HepG2 (cell line): ENCODE measurements around the gene PNN. TPM values are rescaled to one million over a fixed set of nuclear protein-coding genes. Genes with fewer than 3 reads are reported as not detected.

Experiments used
- AKAP8 ChIP-seq: sonication (generic); formaldehyde crosslinking; IDR thresholded peaks from 2 replicates; pipeline ENCODE4 v1.5.1; 2020; ENCODE audit warnings: mild to moderate bottlenecking, missing genetic modification reagents
- DPF2 ChIP-seq: sonication (generic); formaldehyde crosslinking; IDR thresholded peaks from 2 replicates; pipeline ENCODE4 v1.4.0; 2020; ENCODE audit warnings: mild to moderate bottlenecking, low read depth, missing genetic modification reagents, borderline replicate concordance
- FLYWCH1 ChIP-seq: sonication (generic); formaldehyde crosslinking; IDR thresholded peaks from 2 replicates; pipeline ENCODE4 v1.8.1; 2023; ENCODE audit warnings: mild to moderate bottlenecking, missing genetic modification reagents
- FOXO4 ChIP-seq: sonication (generic); formaldehyde crosslinking; conservative IDR thresholded peaks from 2 replicates; pipeline ENCODE4 v1.8.1; 2023; ENCODE audit warnings: missing genetic modification reagents
- GZF1 ChIP-seq: sonication (generic); formaldehyde crosslinking; IDR thresholded peaks from 2 replicates; pipeline ENCODE4 v1.5.1; 2020; ENCODE audit warnings: mild to moderate bottlenecking, missing genetic modification reagents
- IRF2 ChIP-seq: IDR thresholded peaks from 2 replicates; pipeline ENCODE4 v1.6.1; 2018; ENCODE audit warnings: missing genetic modification reagents, missing compliant biosample characterization
- MXD4 ChIP-seq: IDR thresholded peaks from 2 replicates; pipeline ENCODE4 v1.6.1; 2016; ENCODE audit warnings: mild to moderate bottlenecking, missing biosample characterization, missing genetic modification reagents
- PRDM4 ChIP-seq: sonication (generic); formaldehyde crosslinking; IDR thresholded peaks from 2 replicates; pipeline ENCODE4 v1.9.0; 2021; ENCODE audit warnings: missing genetic modification reagents, borderline replicate concordance
- RARA ChIP-seq: IDR thresholded peaks from 2 replicates; pipeline ENCODE4 v1.6.1; 2016; ENCODE audit warnings: missing genetic modification reagents, missing compliant biosample characterization
- ZNF207 ChIP-seq: fragments of 450-650 bp; IDR thresholded peaks from 2 replicates; pipeline ENCODE4 v1.6.1; 2016; ENCODE audit warnings: antibody characterized with exemption, borderline replicate concordance
- ZNF3 ChIP-seq: IDR thresholded peaks from 2 replicates; pipeline ENCODE4 v1.7.0; 2017; ENCODE audit warnings: inconsistent platforms
- ZNF44 ChIP-seq: sonication (generic); formaldehyde crosslinking; IDR thresholded peaks from 2 replicates; pipeline ENCODE4 v1.5.1; 2020; ENCODE audit warnings: mild to moderate bottlenecking, missing genetic modification reagents
- ZNF841 ChIP-seq: sonication (generic); formaldehyde crosslinking; IDR thresholded peaks from 2 replicates; pipeline ENCODE4 v1.8.1; 2023; ENCODE audit warnings: missing genetic modification reagents, borderline replicate concordance
- polyA plus RNA-seq, 8 experiments: library from polyadenylated mRNA; depleted of rRNA in 3 of 8; stranded (reverse) in 7 of 8; unstranded in 1 of 8; fragments of >200 nt; fragmentation: Illumina TruSeq in 4 of 8; extraction: Trizol in 4 of 8; gene quantifications; 2 replicates each; pipeline versions ENCODE4 v1.2.1 to v1.2.3, GENCODE V29; 2011 to 2016; ENCODE audit warnings: low read depth in 4 of 8, missing spikeins in 1 of 8, mixed read lengths in 1 of 8; ENCODE audit not compliant: insufficient read depth in 1 of 8
- total RNA-seq, 5 experiments: library from RNA; depleted of rRNA; stranded (reverse); fragments of >200 nt; fragmentation: Illumina TruSeq; extraction: Trizol; gene quantifications; 2 replicates each; pipeline ENCODE4 v1.2.3, GENCODE V29; 2016; ENCODE audit warnings: low read depth in 1 of 5
- TF ChIP-seq, protein P1 (sequence below): sonication (generic); formaldehyde crosslinking; IDR thresholded peaks from 2 replicates; pipeline ENCODE4 v1.4.0; 2020; ENCODE audit warnings: mild to moderate bottlenecking, missing genetic modification reagents, borderline replicate concordance
- TF ChIP-seq, protein P2 (sequence below): IDR thresholded peaks from 2 replicates; pipeline ENCODE4 v1.6.1; 2016; ENCODE audit warnings: low read depth, borderline replicate concordance
- TF ChIP-seq, protein P3 (sequence below), 2 experiments: sonication (generic) in 1 of 2; formaldehyde crosslinking in 1 of 2; IDR thresholded peaks; 2 replicates each; pipeline versions ENCODE4 v1.4.0 to v1.6.1; 2018 to 2020; ENCODE audit warnings: missing genetic modification reagents in 2 of 2, borderline replicate concordance in 1 of 2, low read depth in 1 of 2, mild to moderate bottlenecking in 1 of 2, missing biosample characterization in 1 of 2
- TF ChIP-seq, protein P4 (sequence below): IDR thresholded peaks from 2 replicates; pipeline ENCODE4 v1.6.1; 2016

PNN gene
- total and polyA plus RNA-seq, 2 of the 13 experiments (the other 11 are each of a cell fraction or from before 2014, with no cell fraction given): 58.0 to 214 TPM

- no peak for TF ChIP-seq PRDM4 (CRISPR knock-in tag)
- TF ChIP-seq MXD4 (CRISPR knock-in tag): peak; percentile 65; the same call in 1 of the 2 replicates
- peak; percentile 87 for TF ChIP-seq ZNF3
- TF ChIP-seq FOXO4: peak; percentile 91; the same call in 1 of the 2 replicates
- TF ChIP-seq, protein P1, sequence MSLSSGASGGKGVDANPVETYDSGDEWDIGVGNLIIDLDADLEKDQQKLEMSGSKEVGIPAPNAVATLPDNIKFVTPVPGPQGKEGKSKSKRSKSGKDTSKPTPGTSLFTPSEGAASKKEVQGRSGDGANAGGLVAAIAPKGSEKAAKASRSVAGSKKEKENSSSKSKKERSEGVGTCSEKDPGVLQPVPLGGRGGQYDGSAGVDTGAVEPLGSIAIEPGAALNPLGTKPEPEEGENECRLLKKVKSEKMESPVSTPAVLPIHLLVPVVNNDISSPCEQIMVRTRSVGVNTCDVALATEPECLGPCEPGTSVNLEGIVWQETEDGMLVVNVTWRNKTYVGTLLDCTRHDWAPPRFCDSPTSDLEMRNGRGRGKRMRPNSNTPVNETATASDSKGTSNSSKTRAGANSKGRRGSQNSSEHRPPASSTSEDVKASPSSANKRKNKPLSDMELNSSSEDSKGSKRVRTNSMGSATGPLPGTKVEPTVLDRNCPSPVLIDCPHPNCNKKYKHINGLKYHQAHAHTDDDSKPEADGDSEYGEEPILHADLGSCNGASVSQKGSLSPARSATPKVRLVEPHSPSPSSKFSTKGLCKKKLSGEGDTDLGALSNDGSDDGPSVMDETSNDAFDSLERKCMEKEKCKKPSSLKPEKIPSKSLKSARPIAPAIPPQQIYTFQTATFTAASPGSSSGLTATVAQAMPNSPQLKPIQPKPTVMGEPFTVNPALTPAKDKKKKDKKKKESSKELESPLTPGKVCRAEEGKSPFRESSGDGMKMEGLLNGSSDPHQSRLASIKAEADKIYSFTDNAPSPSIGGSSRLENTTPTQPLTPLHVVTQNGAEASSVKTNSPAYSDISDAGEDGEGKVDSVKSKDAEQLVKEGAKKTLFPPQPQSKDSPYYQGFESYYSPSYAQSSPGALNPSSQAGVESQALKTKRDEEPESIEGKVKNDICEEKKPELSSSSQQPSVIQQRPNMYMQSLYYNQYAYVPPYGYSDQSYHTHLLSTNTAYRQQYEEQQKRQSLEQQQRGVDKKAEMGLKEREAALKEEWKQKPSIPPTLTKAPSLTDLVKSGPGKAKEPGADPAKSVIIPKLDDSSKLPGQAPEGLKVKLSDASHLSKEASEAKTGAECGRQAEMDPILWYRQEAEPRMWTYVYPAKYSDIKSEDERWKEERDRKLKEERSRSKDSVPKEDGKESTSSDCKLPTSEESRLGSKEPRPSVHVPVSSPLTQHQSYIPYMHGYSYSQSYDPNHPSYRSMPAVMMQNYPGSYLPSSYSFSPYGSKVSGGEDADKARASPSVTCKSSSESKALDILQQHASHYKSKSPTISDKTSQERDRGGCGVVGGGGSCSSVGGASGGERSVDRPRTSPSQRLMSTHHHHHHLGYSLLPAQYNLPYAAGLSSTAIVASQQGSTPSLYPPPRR (CRISPR knock-in tag): peak; percentile 54; the same call in 1 of the 2 replicates
- TF ChIP-seq ZNF841 (CRISPR knock-in tag): no peak
- no peak for TF ChIP-seq ZNF207
- TF ChIP-seq, protein P2, sequence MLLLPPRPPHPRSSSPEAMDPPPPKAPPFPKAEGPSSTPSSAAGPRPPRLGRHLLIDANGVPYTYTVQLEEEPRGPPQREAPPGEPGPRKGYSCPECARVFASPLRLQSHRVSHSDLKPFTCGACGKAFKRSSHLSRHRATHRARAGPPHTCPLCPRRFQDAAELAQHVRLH (CRISPR knock-in tag): 0 out of 2 replicates have a peak, but pooled peaks have one; percentile 26
- TF ChIP-seq, protein P3, sequence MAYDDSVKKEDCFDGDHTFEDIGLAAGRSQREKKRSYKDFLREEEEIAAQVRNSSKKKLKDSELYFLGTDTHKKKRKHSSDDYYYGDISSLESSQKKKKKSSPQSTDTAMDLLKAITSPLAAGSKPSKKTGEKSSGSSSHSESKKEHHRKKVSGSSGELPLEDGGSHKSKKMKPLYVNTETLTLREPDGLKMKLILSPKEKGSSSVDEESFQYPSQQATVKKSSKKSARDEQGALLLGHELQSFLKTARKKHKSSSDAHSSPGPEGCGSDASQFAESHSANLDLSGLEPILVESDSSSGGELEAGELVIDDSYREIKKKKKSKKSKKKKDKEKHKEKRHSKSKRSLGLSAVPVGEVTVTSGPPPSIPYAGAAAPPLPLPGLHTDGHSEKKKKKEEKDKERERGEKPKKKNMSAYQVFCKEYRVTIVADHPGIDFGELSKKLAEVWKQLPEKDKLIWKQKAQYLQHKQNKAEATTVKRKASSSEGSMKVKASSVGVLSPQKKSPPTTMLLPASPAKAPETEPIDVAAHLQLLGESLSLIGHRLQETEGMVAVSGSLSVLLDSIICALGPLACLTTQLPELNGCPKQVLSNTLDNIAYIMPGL (CRISPR knock-in tag; IDR thresholded peaks at IDR 0.05; ENCODE audit: borderline replicate concordance in 1 of 2, low read depth in 1 of 2): peak in 1 of 2 experiments; percentile 50; a peak in 1 of 4 replicates
- TF ChIP-seq ZNF44 (CRISPR knock-in tag): peak; percentile 67; the same call in 1 of the 2 replicates
- TF ChIP-seq RARA (CRISPR knock-in tag): peak; percentile 69
- TF ChIP-seq DPF2 (CRISPR knock-in tag): peak; percentile 48; the same call in 1 of the 2 replicates
- peak; percentile 70; the same call in 1 of the 2 replicates for TF ChIP-seq IRF2 (CRISPR knock-in tag)
- TF ChIP-seq GZF1 (CRISPR knock-in tag): no peak
- no peak for TF ChIP-seq AKAP8 (CRISPR knock-in tag)
- TF ChIP-seq, protein P4, sequence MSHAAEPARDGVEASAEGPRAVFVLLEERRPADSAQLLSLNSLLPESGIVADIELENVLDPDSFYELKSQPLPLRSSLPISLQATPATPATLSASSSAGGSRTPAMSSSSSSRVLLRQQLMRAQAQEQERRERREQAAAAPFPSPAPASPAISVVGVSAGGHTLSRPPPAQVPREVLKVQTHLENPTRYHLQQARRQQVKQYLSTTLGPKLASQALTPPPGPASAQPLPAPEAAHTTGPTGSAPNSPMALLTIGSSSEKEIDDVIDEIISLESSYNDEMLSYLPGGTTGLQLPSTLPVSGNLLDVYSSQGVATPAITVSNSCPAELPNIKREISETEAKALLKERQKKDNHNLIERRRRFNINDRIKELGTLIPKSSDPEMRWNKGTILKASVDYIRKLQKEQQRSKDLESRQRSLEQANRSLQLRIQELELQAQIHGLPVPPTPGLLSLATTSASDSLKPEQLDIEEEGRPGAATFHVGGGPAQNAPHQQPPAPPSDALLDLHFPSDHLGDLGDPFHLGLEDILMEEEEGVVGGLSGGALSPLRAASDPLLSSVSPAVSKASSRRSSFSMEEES (CRISPR knock-in tag): peak; percentile 77
- no peak for TF ChIP-seq FLYWCH1 (CRISPR knock-in tag)
Observed at GRCh38 chr14:39219075-39219499, 44.0 kb downstream of the PNN start (continued).
